GM10847 (cell line): ENCODE results near the gene ZNF341.

Experiments used
- POLR2A ChIP-seq: IDR thresholded peaks from 2 replicates; pipeline ENCODE4 v1.6.1; 2011; ENCODE audit not compliant: insufficient read length; ENCODE audit errors: extremely low read depth

ZNF341 gene

GRCh38 chr20:33721391-33722140 lies 10.2 kb upstream of the ZNF341 start:
- no peak for TF ChIP-seq POLR2A

GRCh38 chr20:33724439-33725094 lies 7.2 kb upstream of the ZNF341 start:
- TF ChIP-seq POLR2A = no peak

GRCh38 chr20:33725607-33726264 lies 6.1 kb upstream of the ZNF341 start:
- no peak for TF ChIP-seq POLR2A

GRCh38 chr20:33727115-33727479 lies 4.7 kb upstream of the ZNF341 start:
- TF ChIP-seq POLR2A = no peak

- TF ChIP-seq POLR2A = no peak
These were observed 4.0 kb upstream of the ZNF341 start for GRCh38 chr20:33727806-33728205.

- TF ChIP-seq POLR2A = no peak
These were observed 3.3 kb upstream of the ZNF341 start for GRCh38 chr20:33728463-33728862.

- no peak for TF ChIP-seq POLR2A
These were observed 2.7 kb upstream of the ZNF341 start for GRCh38 chr20:33729101-33729500.

- TF ChIP-seq POLR2A = no peak
These were observed 677 bp upstream of the ZNF341 start for GRCh38 chr20:33730946-33731692.

- peak; percentile 45 for TF ChIP-seq POLR2A
These were observed 572 bp downstream of the ZNF341 start for GRCh38 chr20:33732166-33732970.

- no peak for TF ChIP-seq POLR2A
These were observed 2.1 kb downstream of the ZNF341 start for GRCh38 chr20:33733654-33734576.

- TF ChIP-seq POLR2A = no peak
These were observed 5.2 kb downstream of the ZNF341 start for GRCh38 chr20:33736962-33737361.

- TF ChIP-seq POLR2A = no peak
These were observed 7.7 kb downstream of the ZNF341 start for GRCh38 chr20:33739493-33739892.

- no peak for TF ChIP-seq POLR2A
These were observed 8.4 kb downstream of the ZNF341 start for GRCh38 chr20:33740189-33740588.

- no peak for TF ChIP-seq POLR2A
These were observed 12.4 kb downstream of the ZNF341 start for GRCh38 chr20:33744181-33744580.
